DMS 273 (cell line): ENCODE measurements around the gene KPNB1.

Experiments used
- DNase-seq: peaks from one replicate; lab custom pipeline; 2025; ENCODE audit not compliant: unreplicated experiment; lab: John Stamatoyannopoulos, UW

The KPNB1 gene

GRCh38 chr17:47649153-47649971 is at the start of gene KPNB1:
TSS of gene KPNB1 (plus strand) at chr17:47649919. CDS start at chr17:47650245, 326 bp downstream.
- DNase-seq = peak; percentile 100

GRCh38 chr17:47603830-47604597 is 45.7 kb upstream of the KPNB1 start:
- DNase-seq = peak; percentile 67

- DNase-seq = peak; percentile 91
Measured at GRCh38 chr17:47604598-47604927, 45.2 kb upstream of the KPNB1 start.

GRCh38 chr17:47605011-47605410 is 44.7 kb upstream of the KPNB1 start:
- no peak for DNase-seq

GRCh38 chr17:47607481-47607880 is 42.2 kb upstream of the KPNB1 start:
- no peak for DNase-seq

- no peak for DNase-seq
Measured at GRCh38 chr17:47611372-47612350, 38.1 kb upstream of the KPNB1 start.

- peak; percentile 81 for DNase-seq
Measured at GRCh38 chr17:47615766-47616424, 33.8 kb upstream of the KPNB1 start.

GRCh38 chr17:47618410-47618809 is 31.3 kb upstream of the KPNB1 start:
- DNase-seq = peak; percentile 22

- DNase-seq = no peak
Measured at GRCh38 chr17:47620503-47621245, 29.0 kb upstream of the KPNB1 start.

GRCh38 chr17:47621293-47622179 is 28.2 kb upstream of the KPNB1 start:
- DNase-seq = no peak

GRCh38 chr17:47622180-47622549 is 27.6 kb upstream of the KPNB1 start:
- DNase-seq = no peak

GRCh38 chr17:47624727-47625068 is 25.0 kb upstream of the KPNB1 start:
- no peak for DNase-seq

- no peak for DNase-seq
Measured at GRCh38 chr17:47628014-47628566, 21.6 kb upstream of the KPNB1 start.

- no peak for DNase-seq
Measured at GRCh38 chr17:47629826-47630225, 19.9 kb upstream of the KPNB1 start.

GRCh38 chr17:47630614-47631013 is 19.1 kb upstream of the KPNB1 start:
- DNase-seq = no peak

GRCh38 chr17:47632991-47633390 is 16.7 kb upstream of the KPNB1 start:
- DNase-seq = no peak

- DNase-seq = no peak
Measured at GRCh38 chr17:47633996-47634395, 15.7 kb upstream of the KPNB1 start.

GRCh38 chr17:47634870-47635269 is 14.8 kb upstream of the KPNB1 start:
- DNase-seq = no peak

GRCh38 chr17:47635734-47636133 is 14.0 kb upstream of the KPNB1 start:
- DNase-seq = no peak
